ENCODE results near the gene IL21R.

- TF ChIP-seq, protein P1, sequence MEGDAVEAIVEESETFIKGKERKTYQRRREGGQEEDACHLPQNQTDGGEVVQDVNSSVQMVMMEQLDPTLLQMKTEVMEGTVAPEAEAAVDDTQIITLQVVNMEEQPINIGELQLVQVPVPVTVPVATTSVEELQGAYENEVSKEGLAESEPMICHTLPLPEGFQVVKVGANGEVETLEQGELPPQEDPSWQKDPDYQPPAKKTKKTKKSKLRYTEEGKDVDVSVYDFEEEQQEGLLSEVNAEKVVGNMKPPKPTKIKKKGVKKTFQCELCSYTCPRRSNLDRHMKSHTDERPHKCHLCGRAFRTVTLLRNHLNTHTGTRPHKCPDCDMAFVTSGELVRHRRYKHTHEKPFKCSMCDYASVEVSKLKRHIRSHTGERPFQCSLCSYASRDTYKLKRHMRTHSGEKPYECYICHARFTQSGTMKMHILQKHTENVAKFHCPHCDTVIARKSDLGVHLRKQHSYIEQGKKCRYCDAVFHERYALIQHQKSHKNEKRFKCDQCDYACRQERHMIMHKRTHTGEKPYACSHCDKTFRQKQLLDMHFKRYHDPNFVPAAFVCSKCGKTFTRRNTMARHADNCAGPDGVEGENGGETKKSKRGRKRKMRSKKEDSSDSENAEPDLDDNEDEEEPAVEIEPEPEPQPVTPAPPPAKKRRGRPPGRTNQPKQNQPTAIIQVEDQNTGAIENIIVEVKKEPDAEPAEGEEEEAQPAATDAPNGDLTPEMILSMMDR (IDR thresholded peaks at IDR 0.05), result no peak
- no peak for TF ChIP-seq EP300 (IDR thresholded peaks at IDR 0.05)
Measured at GRCh38 chr16:27368358-27368722, 33.6 kb upstream of the IL21R start.
